Vagina (tissue), 2 donors: ENCODE data around the gene DHX57.

Source experiments
- CTCF ChIP-seq, 3 experiments: fragments of 450-650 bp in 2 of 3; fragments of 200-600 bp in 1 of 3; sonication (generic) in 1 of 3; IDR thresholded peaks; one replicate each; pipeline ENCODE4 v1.5.1; 2017 to 2019; ENCODE audit warnings: antibody characterized with exemption in 3 of 3, mild to moderate bottlenecking in 2 of 3, moderate library complexity in 2 of 3
- POLR2AphosphoS5 ChIP-seq, 2 donors: sonication (generic); formaldehyde crosslinking; IDR thresholded peaks; one replicate each; pipeline ENCODE4 v1.9.0; 2017; ENCODE audit warnings: antibody characterized with exemption in 2 of 2, mild to moderate bottlenecking in 2 of 2, low read depth in 1 of 2; ENCODE audit not compliant: insufficient read depth in 1 of 2

GRCh38 chr2:38806015-38806732 is 69.6 kb downstream of the DHX57 start:
- TF ChIP-seq CTCF (IDR thresholded peaks at IDR 0.05) (no peak), POLR2AphosphoS5 (IDR thresholded peaks at IDR 0.05; ENCODE audit: insufficient read depth in 1 of 2, low read depth in 1 of 2) (no peak)
